CD4-positive, alpha-beta T cell treated with Interferon alpha-2 for 1 hour (primary cell): ENCODE data around the gene C6orf118.

Source experiments
- DNase-seq, 2 donors: peaks; one replicate each; pipeline ENCODE4 v3.0.0-alpha.2; 2020 to 2022

Gene C6orf118

GRCh38 chr6:165308926-165309731 is at the start of gene C6orf118:
C6orf118 (minus strand) TSS chr6:165309605; CDS start chr6:165309586, 19 bp downstream.
- DNase-seq: no peak

GRCh38 chr6:165345700-165346099 is 36.3 kb upstream of the C6orf118 start:
- DNase-seq: no peak

GRCh38 chr6:165340532-165340931 is 31.1 kb upstream of the C6orf118 start:
- no peak for DNase-seq

- no peak for DNase-seq
Observed at GRCh38 chr6:165325609-165326008, 16.2 kb upstream of the C6orf118 start.

- no peak for DNase-seq
Observed at GRCh38 chr6:165321555-165322145, 12.2 kb upstream of the C6orf118 start.

- DNase-seq: no peak
Observed at GRCh38 chr6:165321150-165321549, 11.7 kb upstream of the C6orf118 start.

GRCh38 chr6:165317723-165318122 is 8.3 kb upstream of the C6orf118 start:
- DNase-seq: no peak

- no peak for DNase-seq
Observed at GRCh38 chr6:165306955-165307354, 2.5 kb downstream of the C6orf118 start.

- no peak for DNase-seq
Observed at GRCh38 chr6:165301372-165302246, 7.8 kb downstream of the C6orf118 start.

GRCh38 chr6:165300422-165300936 is 8.9 kb downstream of the C6orf118 start:
- DNase-seq: no peak

- no peak for DNase-seq
Observed at GRCh38 chr6:165298875-165299274, 10.5 kb downstream of the C6orf118 start.

- DNase-seq: no peak
Observed at GRCh38 chr6:165298402-165298801, 11.0 kb downstream of the C6orf118 start.

- no peak for DNase-seq
Observed at GRCh38 chr6:165292657-165293056, 16.7 kb downstream of the C6orf118 start.

- DNase-seq: no peak
Observed at GRCh38 chr6:165274611-165275010, 34.8 kb downstream of the C6orf118 start.

GRCh38 chr6:165272585-165272984 is 36.8 kb downstream of the C6orf118 start:
- no peak for DNase-seq

- DNase-seq: no peak
Observed at GRCh38 chr6:165268987-165269386, 40.4 kb downstream of the C6orf118 start.

GRCh38 chr6:165266621-165267020 is 42.8 kb downstream of the C6orf118 start:
- DNase-seq: no peak

GRCh38 chr6:165266191-165266590 is 43.2 kb downstream of the C6orf118 start:
- no peak for DNase-seq

- no peak for DNase-seq
Observed at GRCh38 chr6:165260462-165260861, 48.9 kb downstream of the C6orf118 start.

GRCh38 chr6:165249808-165250207 is 59.6 kb downstream of the C6orf118 start:
- DNase-seq: no peak

GRCh38 chr6:165245701-165246100 is 63.7 kb downstream of the C6orf118 start:
- no peak for DNase-seq

- DNase-seq: no peak
Observed at GRCh38 chr6:165245287-165245686, 64.1 kb downstream of the C6orf118 start.
